Gastrocnemius medialis (tissue), 4 donors: ENCODE measurements around the gene ZDBF2. TPM values are rescaled to one million over a fixed set of nuclear protein-coding genes. Genes with fewer than 3 reads are reported as not detected.

Source experiments
- ATAC-seq, 2 donors: fragments of 150-250 bp; one replicate each; pipeline ENCODE4 v1.9.1; 2016
- DNase-seq, 2 donors: peaks; one replicate each; pipeline ENCODE4 v3.0.0-alpha.2; 2019
- H3K27ac ChIP-seq, 4 donors: fragments of 200-600 bp; sonication (generic); 1 replicate in 1 of 4; 2 replicates in 3 of 4; pipeline ENCODE4 v1.5.1; 2016 to 2018; ENCODE audit warnings: mild to moderate bottlenecking in 2 of 4, moderate library complexity in 1 of 4
- H3K27me3 ChIP-seq, 3 donors: fragments of 200-600 bp; sonication (generic) in 2 of 3; 1 replicate in 1 of 3; 2 replicates in 2 of 3; pipeline versions ENCODE4 v1.5.1 to v1.6.0; 2016 to 2019; ENCODE audit warnings: mild to moderate bottlenecking in 1 of 3, moderate library complexity in 1 of 3
- H3K36me3 ChIP-seq, 2 donors: fragments of 200-600 bp; sonication (generic) in 1 of 2; one replicate each; pipeline ENCODE4 v1.5.1; 2017 to 2018
- H3K4me1 ChIP-seq, 2 donors: fragments of 200-600 bp; sonication (generic) in 1 of 2; one replicate each; pipeline ENCODE4 v1.5.1; 2016 to 2017; ENCODE audit warnings: mild to moderate bottlenecking in 2 of 2
- H3K4me3 ChIP-seq, 4 donors: fragments of 200-600 bp; sonication (generic) in 3 of 4; 1 replicate in 1 of 4; 2 replicates in 3 of 4; pipeline ENCODE4 v1.5.1; 2016 to 2019; ENCODE audit warnings: mild to moderate bottlenecking in 2 of 4
- H3K9me3 ChIP-seq, 3 donors: fragments of 200-600 bp; sonication (generic) in 2 of 3; 1 replicate in 1 of 3; 2 replicates in 2 of 3; pipeline ENCODE4 v1.5.1; 2016 to 2019
- CTCF ChIP-seq, 5 experiments: fragments of 450-650 bp in 3 of 5; fragments of 200-600 bp in 2 of 5; sonication (generic) in 2 of 5; IDR thresholded peaks in 4 of 5; conservative IDR thresholded peaks in 1 of 5; 1 replicate in 4 of 5; 2 replicates in 1 of 5; pipeline ENCODE4 v1.5.1; 2016 to 2019; ENCODE audit warnings: antibody characterized with exemption in 5 of 5, mild to moderate bottlenecking in 3 of 5, moderate library complexity in 3 of 5
- POLR2A ChIP-seq, 2 donors: fragments of 450-650 bp; IDR thresholded peaks; one replicate each; pipeline ENCODE4 v1.6.1; 2017; ENCODE audit warnings: antibody characterized with exemption in 2 of 2, mild to moderate bottlenecking in 2 of 2, moderate library complexity in 2 of 2
- in situ Hi-C, 4 donors: fragments of 200-750 bp; cut with MboI; loops; one replicate each; pipeline versions ENCODE4 v1.15.0 to v1.8.0; 2017; ENCODE audit warnings: low sequenced_read_pairs in 4 of 4
- intact Hi-C: fragments of 100-400 bp; cut with DNase I; formaldehyde crosslinking; loops from one replicate; pipeline ENCODE4 v1.15.1; 2023; ENCODE audit warnings: low total_unique reads
- total RNA-seq, 4 donors: library from RNA; depleted of rRNA; stranded (reverse); fragments of >200 nt; gene quantifications; one replicate each; pipeline versions ENCODE4 v1.1.0 to v1.2.3, GENCODE V29; 2016

ZDBF2 gene
- total RNA-seq, 4 donors from 2014 or later = 5.8 to 13.2 (median 9.5) TPM

- Histone ChIP-seq H3K36me3 (no peaks in the 10 kb centered on the region), H3K27me3 (peaks cover 63 to 90% (median 87%) of the 10 kb centered on the region in 3 donors), H3K4me3 (no peak overlapping the region), H3K9me3 (no peaks in the 10 kb centered on the region), H3K27ac (no peak overlapping the region), H3K4me1 (no peaks in the 10 kb centered on the region)
- intact Hi-C loops (no loop called here), in situ Hi-C loops (no loop called here)
- TF ChIP-seq POLR2A (IDR thresholded peaks at IDR 0.05) (no peak), CTCF (IDR thresholded peaks at IDR 0.05 in 4 of 5, conservative IDR thresholded peaks at IDR 0.05 in 1 of 5) (peak in 2 of 5 experiments; percentile 15 to 34)
- ATAC-seq = no peak
- no peak for DNase-seq
Measured at GRCh38 chr2:206260188-206261012, 14.1 kb upstream of the ZDBF2 start.

GRCh38 chr2:206263959-206264603, 10.4 kb upstream of the ZDBF2 start:
- no peaks in the 10 kb centered on the region for H3K36me3 ChIP-seq
- peaks cover 54 to 91% (median 78%) of the 10 kb centered on the region in 3 donors for H3K27me3 ChIP-seq
- intact Hi-C loops = no loop called here
- H3K9me3 ChIP-seq = no peaks in the 10 kb centered on the region
- DNase-seq (no peak), ATAC-seq (no peak)
- no peaks in the 10 kb centered on the region for H3K4me1 ChIP-seq
- no peak overlapping the region for H3K27ac ChIP-seq
- in situ Hi-C loops = no loop called here
- no peak overlapping the region for H3K4me3 ChIP-seq
- TF ChIP-seq CTCF (IDR thresholded peaks at IDR 0.05 in 4 of 5, conservative IDR thresholded peaks at IDR 0.05 in 1 of 5) = no peak
- no peak for TF ChIP-seq POLR2A (IDR thresholded peaks at IDR 0.05)

GRCh38 chr2:206266130-206267125, 8.0 kb upstream of the ZDBF2 start:
- no peak for TF ChIP-seq POLR2A (IDR thresholded peaks at IDR 0.05)
- no peak for TF ChIP-seq CTCF (IDR thresholded peaks at IDR 0.05 in 4 of 5, conservative IDR thresholded peaks at IDR 0.05 in 1 of 5)
- Histone ChIP-seq H3K9me3 (no peaks in the 10 kb centered on the region), H3K4me1 (no peaks in the 10 kb centered on the region), H3K4me3 (no peak overlapping the region), H3K36me3 (no peaks in the 10 kb centered on the region), H3K27me3 (peaks cover 36 to 87% (median 64%) of the 10 kb centered on the region in 3 donors), H3K27ac (no peak overlapping the region)
- in situ Hi-C loops = no loop called here
- ATAC-seq (no peak), DNase-seq (no peak)
- intact Hi-C loops = no loop called here

GRCh38 chr2:206267567-206267966, 6.9 kb upstream of the ZDBF2 start:
- H3K4me3 ChIP-seq = no peak overlapping the region
- ATAC-seq = no peak
- no peaks in the 10 kb centered on the region for H3K36me3 ChIP-seq
- H3K27ac ChIP-seq = no peak overlapping the region
- no peaks in the 10 kb centered on the region for H3K9me3 ChIP-seq
- intact Hi-C loops = no loop called here
- H3K4me1 ChIP-seq = no peaks in the 10 kb centered on the region
- H3K27me3 ChIP-seq = peaks cover 40 to 85% (median 69%) of the 10 kb centered on the region in 3 donors
- TF ChIP-seq POLR2A (IDR thresholded peaks at IDR 0.05) = no peak
- TF ChIP-seq CTCF (IDR thresholded peaks at IDR 0.05 in 4 of 5, conservative IDR thresholded peaks at IDR 0.05 in 1 of 5) = no peak
- in situ Hi-C loops = no loop called here
- no peak for DNase-seq
